ENCODE results near the gene PAN2.

PAN2 gene

GRCh38 chr12:56361487-56362129 is 27.8 kb upstream of the PAN2 start:
- H3K36me3 Mint-ChIP-seq (ENCODE audit: low read depth) = no peaks in the 10 kb centered on the region
- no peak overlapping the region for H3K27ac Mint-ChIP-seq

GRCh38 chr12:56359851-56360767 is 26.3 kb upstream of the PAN2 start, which contains the start of gene STAT2:
Gene STAT2 (minus strand): TSS chr12:56360107. CDS start chr12:56356571, 3,536 bp downstream.
- H3K36me3 Mint-ChIP-seq (ENCODE audit: low read depth) = peaks cover 8% of the 10 kb centered on the region
- DNase-seq = peak; percentile 99
- H3K4me1 Mint-ChIP-seq = peaks cover 23% of the 10 kb centered on the region
- H3K9me3 Mint-ChIP-seq = no peaks in the 10 kb centered on the region
- peak within 1 kb of the TSS; percentile 75 for H3K27ac Mint-ChIP-seq
- no peak for TF ChIP-seq CTCF (IDR thresholded peaks at IDR 0.05)
- peaks cover 37% of the 10 kb centered on the region for H3K27me3 Mint-ChIP-seq (ENCODE audit: low read depth, poor library complexity)
- peak within 1 kb of the TSS; percentile 97 for H3K4me3 Mint-ChIP-seq

More at GRCh38 chr12:56361487-56362129, 27.8 kb upstream of the PAN2 start:
- H3K27me3 Mint-ChIP-seq (ENCODE audit: low read depth, poor library complexity) = peaks cover 45% of the 10 kb centered on the region
- no peak for TF ChIP-seq CTCF (IDR thresholded peaks at IDR 0.05)
- peak overlapping the region; percentile 97 for H3K4me3 Mint-ChIP-seq
- H3K9me3 Mint-ChIP-seq = no peaks in the 10 kb centered on the region
- H3K4me1 Mint-ChIP-seq = peaks cover 23% of the 10 kb centered on the region
- DNase-seq = no peak

- Mint-ChIP-seq H3K4me3 (peak overlapping the region; percentile 97), H3K9me3 (no peaks in the 10 kb centered on the region), H3K36me3 (ENCODE audit: low read depth) (peaks cover 20% of the 10 kb centered on the region), H3K27ac (no peak overlapping the region), H3K27me3 (ENCODE audit: low read depth, poor library complexity) (peaks cover 29% of the 10 kb centered on the region), H3K4me1 (peaks cover 23% of the 10 kb centered on the region)
- TF ChIP-seq CTCF (IDR thresholded peaks at IDR 0.05) = no peak
- DNase-seq = no peak
These were observed 25.2 kb upstream of the PAN2 start for GRCh38 chr12:56358836-56359532.

- Mint-ChIP-seq H3K27me3 (ENCODE audit: low read depth, poor library complexity) (peaks cover 3% of the 10 kb centered on the region), H3K9me3 (no peaks in the 10 kb centered on the region), H3K4me3 (no peak overlapping the region), H3K27ac (no peak overlapping the region), H3K36me3 (ENCODE audit: low read depth) (peaks cover 55% of the 10 kb centered on the region), H3K4me1 (no peaks in the 10 kb centered on the region)
- no peak for TF ChIP-seq CTCF (IDR thresholded peaks at IDR 0.05)
- DNase-seq = no peak
These were observed 17.5 kb upstream of the PAN2 start for GRCh38 chr12:56351325-56351724.

GRCh38 chr12:56350662-56351061 is 16.9 kb upstream of the PAN2 start:
- no peak overlapping the region for H3K4me3 Mint-ChIP-seq
- H3K9me3 Mint-ChIP-seq = no peaks in the 10 kb centered on the region
- H3K27me3 Mint-ChIP-seq (ENCODE audit: low read depth, poor library complexity) = peaks cover 3% of the 10 kb centered on the region
- no peak for DNase-seq
- peaks cover 57% of the 10 kb centered on the region for H3K36me3 Mint-ChIP-seq (ENCODE audit: low read depth)
- H3K27ac Mint-ChIP-seq = no peak overlapping the region
- no peak for TF ChIP-seq CTCF (IDR thresholded peaks at IDR 0.05)
- H3K4me1 Mint-ChIP-seq = no peaks in the 10 kb centered on the region

Measured in nephron progenitor cell (in vitro differentiated cells).